Measurements from ENCODE around the gene CLIC6. TPM values are rescaled to one million over a fixed set of nuclear protein-coding genes. Genes with fewer than 3 reads are reported as not detected.

The CLIC6 gene
- total and polyA plus RNA-seq, 2 donors from 2014 or later = 2.1 to 10.1 TPM

GRCh38 chr21:34722684-34723300 is 54.0 kb downstream of the CLIC6 start:
- peak in 1 of 5 donors; percentile 86 for DNase-seq
- peak; percentile 25 for TF ChIP-seq CTCF (IDR thresholded peaks at IDR 0.05; ENCODE audit: borderline replicate concordance, extremely low read depth, insufficient read depth)
- no peaks in the 10 kb centered on the region for H3K4me1 ChIP-seq (ENCODE audit: control insufficient read depth in 2 of 3, insufficient read depth in 2 of 3, low read depth in 1 of 3, low read length in 3 of 3)
- intact Hi-C loops (cut with DNase I) = no loop called here
- H3K9me3 ChIP-seq (ENCODE audit: control insufficient read depth in 2 of 3, insufficient read depth in 1 of 3, low read length in 3 of 3) = no peaks in the 10 kb centered on the region
- H3K36me3 ChIP-seq (ENCODE audit: control insufficient read depth in 2 of 3, insufficient read depth in 3 of 3, low read length in 3 of 3) = no peaks in the 10 kb centered on the region
- H3K27me3 ChIP-seq (ENCODE audit: control insufficient read depth, insufficient read depth, low read length) = no peaks in the 10 kb centered on the region
- no peak overlapping the region for H3K4me3 ChIP-seq (ENCODE audit: low read length in 3 of 3)
- FAIRE-seq = no peak
- H3K9ac ChIP-seq (ENCODE audit: low read length in 3 of 3) = no peak overlapping the region
- H3K27ac ChIP-seq (ENCODE audit: low read depth in 2 of 2, low read length in 2 of 2) = no peak overlapping the region

- intact Hi-C loops (cut with DNase I) = no loop called here
- Histone ChIP-seq H3K4me3 (ENCODE audit: low read length in 3 of 3) (no peak overlapping the region), H3K36me3 (ENCODE audit: control insufficient read depth in 2 of 3, insufficient read depth in 3 of 3, low read length in 3 of 3) (no peaks in the 10 kb centered on the region), H3K9me3 (ENCODE audit: control insufficient read depth in 2 of 3, insufficient read depth in 1 of 3, low read length in 3 of 3) (no peaks in the 10 kb centered on the region), H3K9ac (ENCODE audit: low read length in 3 of 3) (no peak overlapping the region), H3K27ac (ENCODE audit: low read depth in 2 of 2, low read length in 2 of 2) (no peak overlapping the region), H3K4me1 (ENCODE audit: control insufficient read depth in 2 of 3, insufficient read depth in 2 of 3, low read depth in 1 of 3, low read length in 3 of 3) (no peaks in the 10 kb centered on the region), H3K27me3 (ENCODE audit: control insufficient read depth, insufficient read depth, low read length) (no peaks in the 10 kb centered on the region)
- TF ChIP-seq CTCF (IDR thresholded peaks at IDR 0.05; ENCODE audit: borderline replicate concordance, extremely low read depth, insufficient read depth) = no peak
- DNase-seq (no peak), FAIRE-seq (no peak)
These were observed 55.5 kb downstream of the CLIC6 start for GRCh38 chr21:34724131-34724856.

GRCh38 chr21:34724857-34725195 is 56.0 kb downstream of the CLIC6 start:
- Histone ChIP-seq H3K4me1 (ENCODE audit: control insufficient read depth in 2 of 3, insufficient read depth in 2 of 3, low read depth in 1 of 3, low read length in 3 of 3) (no peaks in the 10 kb centered on the region), H3K27me3 (ENCODE audit: control insufficient read depth, insufficient read depth, low read length) (no peaks in the 10 kb centered on the region), H3K9ac (ENCODE audit: low read length in 3 of 3) (no peak overlapping the region), H3K4me3 (ENCODE audit: low read length in 3 of 3) (no peak overlapping the region), H3K36me3 (ENCODE audit: control insufficient read depth in 2 of 3, insufficient read depth in 3 of 3, low read length in 3 of 3) (no peaks in the 10 kb centered on the region), H3K27ac (ENCODE audit: low read depth in 2 of 2, low read length in 2 of 2) (no peak overlapping the region), H3K9me3 (ENCODE audit: control insufficient read depth in 2 of 3, insufficient read depth in 1 of 3, low read length in 3 of 3) (no peaks in the 10 kb centered on the region)
- DNase-seq (no peak), FAIRE-seq (no peak)
- intact Hi-C loops (cut with DNase I) = no loop called here
- no peak for TF ChIP-seq CTCF (IDR thresholded peaks at IDR 0.05; ENCODE audit: borderline replicate concordance, extremely low read depth, insufficient read depth)
